Activated T-helper 1 cell treated with anti-CD3 and anti-CD28 coated beads, Interleukin-12 subunit alpha, Interleukin-12 subunit beta, Interleukin-2, Interleukin-4 antibody, amounts not matched to agents 30 ng/mL and 10 ng/mL and 1 ng/mL, durations not matched to agents 14 hours and 24 hours and 36 hours (primary cell): ENCODE measurements around the gene DDX5. TPM values are rescaled to one million over a fixed set of nuclear protein-coding genes. Genes with fewer than 3 reads are reported as not detected.

Source experiments
- DNase-seq: peaks from one replicate; pipeline ENCODE4 v3.0.0; 2021; ENCODE audit warnings: low spot score
- H3K27ac Mint-ChIP-seq: one replicate; pipeline ENCODE4 v1.8.0; 2021; ENCODE audit warnings: mild to moderate bottlenecking, mixed read lengths
- H3K27me3 Mint-ChIP-seq: one replicate; pipeline ENCODE4 v1.8.0; 2022; ENCODE audit warnings: mild to moderate bottlenecking, moderate library complexity, mixed read lengths; ENCODE audit not compliant: insufficient read depth
- H3K36me3 Mint-ChIP-seq: one replicate; pipeline ENCODE4 v1.8.0; 2021; ENCODE audit warnings: low read depth, mixed read lengths
- H3K4me1 Mint-ChIP-seq: one replicate; pipeline ENCODE4 v1.8.0; 2021; ENCODE audit warnings: low read depth, mixed read lengths
- H3K4me3 Mint-ChIP-seq: one replicate; pipeline ENCODE4 v1.8.0; 2021; ENCODE audit warnings: mild to moderate bottlenecking, moderate library complexity, mixed read lengths
- H3K9me3 Mint-ChIP-seq: one replicate; pipeline ENCODE4 v1.8.0; 2021; ENCODE audit warnings: mixed read lengths
- intact Hi-C: fragments of 100-400 bp; cut with micrococcal nuclease; formaldehyde crosslinking; loops from one replicate; pipeline ENCODE4 v1.15.1; 2024
- total RNA-seq: library from RNA; stranded (reverse); gene quantifications from 2 replicates; pipeline ENCODE4 v1.2.3, GENCODE V29; 2022

Gene DDX5
- total RNA-seq, 1 donor from 2014 or later: 926 TPM

- no peak for DNase-seq
- H3K27me3 Mint-ChIP-seq: peaks cover 3% of the 10 kb centered on the region
- intact Hi-C loops: no loop called here
- peaks cover 27% of the 10 kb centered on the region for H3K4me1 Mint-ChIP-seq
- peak within 1 kb of the TSS; percentile 27 for H3K27ac Mint-ChIP-seq
- peak within 1 kb of the TSS; percentile 52 for H3K4me3 Mint-ChIP-seq
- no peaks in the 10 kb centered on the region for H3K36me3 Mint-ChIP-seq
- H3K9me3 Mint-ChIP-seq: no peaks in the 10 kb centered on the region
Measured at GRCh38 chr17:64448665-64449512, 57.2 kb downstream of the DDX5 start, which contains the start of gene MILR1. Gene MILR1 (plus strand): TSS chr17:64449115. CDS start chr17:64449169, 54 bp downstream.

Other genes with a start within 250 kb of the DDX5 start
- gene TEX2, start 243.0 kb downstream of the DDX5 start, total RNA-seq: 20.6 and 21.9 TPM in 2 replicates
- 6.9 and 7.4 TPM in 2 replicates for gene PECAM1, start 115.4 kb downstream of the DDX5 start, total RNA-seq
- gene MILR1, start 57.2 kb downstream of the DDX5 start, total RNA-seq: 0.26 and 0.37 TPM in 2 replicates
- gene POLG2, start 9.2 kb downstream of the DDX5 start, total RNA-seq: 33.3 and 36.5 TPM in 2 replicates
- 42.4 and 46.4 TPM in 2 replicates for gene CEP95, start 688 bp upstream of the DDX5 start, total RNA-seq
- 10.8 and 11.1 TPM in 2 replicates for gene SMURF2, start 156.0 kb upstream of the DDX5 start, total RNA-seq